HEK293 (cell line): Measurements from ENCODE around the gene IPO13.

Experiments
- CTCF ChIA-PET: fragments of 350-600 bp; formaldehyde crosslinking; extraction: SDS; loops from one replicate; lab custom pipeline; 2021; ENCODE audit warnings: antibody characterized with exemption; lab: Yijun Ruan, JAX
- POLR2A ChIA-PET: fragments of 300-600 bp; formaldehyde crosslinking; extraction: SDS; loops from one replicate; lab custom pipeline; 2020; ENCODE audit warnings: antibody characterized with exemption, inconsistent platforms; lab: Yijun Ruan, JAX
- H3K27ac ChIP-seq: fragments of 200-500 bp; sonication (Bioruptor generic); 2 replicates; pipeline ENCODE4 v1.5.1; 2014; ENCODE audit warnings: low read depth, low read length, control low read depth, inconsistent platforms; ENCODE audit errors: extremely low read depth
- H3K36me3 ChIP-seq, 2 experiments: fragments of 200-500 bp in 1 of 2; sonication (Bioruptor generic) in 1 of 2; 1 replicate in 1 of 2; 2 replicates in 1 of 2; pipeline ENCODE4 v1.5.1; 2014 to 2017; ENCODE audit warnings: inconsistent platforms in 2 of 2, low read length in 2 of 2; ENCODE audit not compliant: control insufficient read depth in 2 of 2, insufficient read depth in 1 of 2
- H3K4me1 ChIP-seq: fragments of 200-500 bp; sonication (Bioruptor generic); 2 replicates; pipeline ENCODE4 v1.5.1; 2014; ENCODE audit warnings: mild to moderate bottlenecking, low read length, inconsistent platforms; ENCODE audit not compliant: control insufficient read depth, insufficient read depth
- H3K4me3 ChIP-seq: 2 replicates; pipeline ENCODE4 v1.5.1; 2011; ENCODE audit warnings: low read depth, mild to moderate bottlenecking, control low read depth, low read length, moderate library complexity
- H3K9me3 ChIP-seq: fragments of 200-500 bp; sonication (Bioruptor generic); 2 replicates; pipeline ENCODE4 v1.5.1; 2014; ENCODE audit warnings: low read depth, low read length, inconsistent platforms; ENCODE audit not compliant: control insufficient read depth, insufficient read depth
- KLF17 ChIP-seq: fragments of 450-650 bp; formaldehyde crosslinking; IDR thresholded peaks from 2 replicates; pipeline ENCODE4 v1.5.1; 2016; ENCODE audit warnings: missing biosample characterization, missing genetic modification characterization
- PRDM2 ChIP-seq: fragments of 450-650 bp; formaldehyde crosslinking; IDR thresholded peaks from 2 replicates; pipeline ENCODE4 v1.5.1; 2016; ENCODE audit warnings: missing biosample characterization, missing genetic modification characterization, borderline replicate concordance
- SALL2 ChIP-seq: fragments of 450-650 bp; formaldehyde crosslinking; IDR thresholded peaks from 2 replicates; pipeline ENCODE4 v1.5.0; 2017; ENCODE audit warnings: missing biosample characterization, mild to moderate bottlenecking, missing genetic modification characterization, borderline replicate concordance
- ZBTB49 ChIP-seq: fragments of 450-650 bp; formaldehyde crosslinking; IDR thresholded peaks from 2 replicates; pipeline ENCODE4 v1.5.1; 2016; ENCODE audit warnings: missing biosample characterization, missing genetic modification characterization, low read depth
- ZBTB7A ChIP-seq: fragments of 450-650 bp; formaldehyde crosslinking; IDR thresholded peaks from 2 replicates; pipeline ENCODE4 v1.5.1; 2016; ENCODE audit warnings: low read depth, missing biosample characterization, missing genetic modification characterization
- ZNF114 ChIP-seq: fragments of 450-650 bp; formaldehyde crosslinking; IDR thresholded peaks from 2 replicates; pipeline ENCODE4 v1.5.0; 2017; ENCODE audit warnings: missing biosample characterization, missing genetic modification characterization
- ZNF121 ChIP-seq: fragments of 450-650 bp; formaldehyde crosslinking; IDR thresholded peaks from 2 replicates; pipeline ENCODE4 v1.5.1; 2016; ENCODE audit warnings: missing biosample characterization, missing genetic modification characterization
- ZNF24 ChIP-seq: fragments of 450-650 bp; formaldehyde crosslinking; IDR thresholded peaks from 2 replicates; pipeline ENCODE4 v1.5.1; 2016; ENCODE audit warnings: missing biosample characterization, missing genetic modification characterization
- ZNF404 ChIP-seq: fragments of 450-650 bp; formaldehyde crosslinking; IDR thresholded peaks from 2 replicates; pipeline ENCODE4 v1.5.1; 2017; ENCODE audit warnings: missing biosample characterization, missing genetic modification characterization
- ZNF514 ChIP-seq: fragments of 450-650 bp; formaldehyde crosslinking; IDR thresholded peaks from 2 replicates; pipeline ENCODE4 v1.5.1; 2016; ENCODE audit warnings: missing biosample characterization, missing genetic modification characterization
- ZNF561 ChIP-seq: fragments of 450-650 bp; IDR thresholded peaks from 2 replicates; pipeline ENCODE4 v1.5.1; 2018; ENCODE audit warnings: missing biosample characterization, missing genetic modification characterization, borderline replicate concordance
- ZNF571 ChIP-seq: fragments of 450-650 bp; formaldehyde crosslinking; IDR thresholded peaks from 2 replicates; pipeline ENCODE4 v1.5.0; 2017; ENCODE audit warnings: missing biosample characterization, missing genetic modification characterization
- ZNF843 ChIP-seq: fragments of 450-650 bp; formaldehyde crosslinking; IDR thresholded peaks from 2 replicates; pipeline ENCODE4 v1.5.1; 2016; ENCODE audit warnings: missing biosample characterization, missing genetic modification characterization
- ZXDB ChIP-seq: fragments of 450-650 bp; formaldehyde crosslinking; IDR thresholded peaks from 2 replicates; pipeline ENCODE4 v1.5.1; 2016; ENCODE audit warnings: missing biosample characterization, missing genetic modification characterization

IPO13 gene

GRCh38 chr1:44012404-44012803 lies 65.7 kb downstream of the IPO13 start:
- POLR2A ChIA-PET: no interaction called here
- H3K36me3 ChIP-seq: no peaks in the 10 kb centered on the region
- no peaks in the 10 kb centered on the region for H3K4me1 ChIP-seq
- H3K4me3 ChIP-seq: no peak overlapping the region
- no peak overlapping the region for H3K27ac ChIP-seq
- CTCF ChIA-PET: interaction anchor here (2.9 to 3.4 kb wide), 2 partner anchors 24 to 35 kb away, joined by 7 to 20 read pairs; no protein-coding TSS in a partner anchor
- H3K9me3 ChIP-seq: no peaks in the 10 kb centered on the region
- TF ChIP-seq ZNF24 (peak; percentile 34; the same call in 1 of the 2 replicates), ZNF114 (tag by site-specific recombination) (no peak), ZNF561 (tag by site-specific recombination) (no peak)

- CTCF ChIA-PET: interaction anchor here (0.6 to 3.4 kb wide), 4 partner anchors 8 to 78 kb away, joined by 4 to 20 read pairs (median 6); no protein-coding TSS in a partner anchor
- no peaks in the 10 kb centered on the region for H3K9me3 ChIP-seq
- H3K4me1 ChIP-seq: no peaks in the 10 kb centered on the region
- no peak overlapping the region for H3K27ac ChIP-seq
- no peak overlapping the region for H3K4me3 ChIP-seq
- TF ChIP-seq ZNF121 (tag by site-specific recombination) (no peak), KLF17 (tag by site-specific recombination) (no peak), ZNF571 (tag by site-specific recombination) (no peak), PRDM2 (tag by site-specific recombination) (no peak), ZBTB7A (no peak), ZXDB (tag by site-specific recombination) (no peak), ZBTB49 (tag by site-specific recombination) (no peak), ZNF404 (no peak), ZNF514 (tag by site-specific recombination) (no peak), SALL2 (tag by site-specific recombination) (no peak), ZNF843 (tag by site-specific recombination) (no peak)
- TF ChIP-seq, all 188 proteins: peak for 0
- H3K36me3 ChIP-seq: no peaks in the 10 kb centered on the region
- POLR2A ChIA-PET: interaction anchor here (1.6 kb wide), 1 partner anchor 23 kb away, joined by 4 read pairs; no protein-coding TSS in a partner anchor
Observed at GRCh38 chr1:44012941-44013609, 66.3 kb downstream of the IPO13 start.
